A549 (cell line): ENCODE results near the gene ABCF2. TPM values are rescaled to one million over a fixed set of nuclear protein-coding genes. Genes with fewer than 3 reads are reported as not detected.

Experiments used
- ATAC-seq, 2 experiments: fragments of 200-7000 bp in 1 of 2; fragments of >200 bp in 1 of 2; cut with Nextera tagmentation in 1 of 2; cut with Tn5 transposase in 1 of 2; 3 replicates each; pipeline versions ENCODE4 v1.8.0 to v1.9.1; 2018 to 2020; ENCODE audit warnings: mild to moderate bottlenecking in 1 of 2, moderate library complexity in 1 of 2
- CTCF ChIA-PET: fragments of 300-600 bp; sonication (Branson Sonifier 250); formaldehyde crosslinking; extraction: SDS; loops from one replicate; lab custom pipeline; 2021; ENCODE audit warnings: antibody characterized with exemption, inconsistent platforms; lab: Yijun Ruan, JAX
- POLR2A ChIA-PET: fragments of 350-600 bp; formaldehyde crosslinking; extraction: SDS; loops from one replicate; lab custom pipeline; 2021; ENCODE audit warnings: antibody characterized with exemption, inconsistent platforms; lab: Yijun Ruan, JAX
- DNase-seq, 2 experiments: peaks; one replicate each; pipeline versions ENCODE4 v3.0.0 to v3.0.0-alpha.2; 2011 to 2016; ENCODE audit warnings: low read depth in 1 of 2, low spot score in 1 of 2
- FAIRE-seq: peaks from 2 replicates; lab custom pipeline; 2011; peaks lifted over from hg19 to GRCh38; lab: Jason Lieb, UNC
- H3K27ac ChIP-seq, 2 experiments: fragments of >200 bp; sonication (Bioruptor Twin); formaldehyde crosslinking; 3 replicates each; pipeline ENCODE4 v1.5.1; 2016 to 2017
- H3K4me1 ChIP-seq: fragments of >200 bp; sonication (Bioruptor Twin); formaldehyde crosslinking; 3 replicates; pipeline ENCODE4 v1.6.1; 2016
- H3K4me2 ChIP-seq: fragments of >200 bp; sonication (Bioruptor Twin); formaldehyde crosslinking; 3 replicates; pipeline ENCODE4 v1.6.1; 2016
- H3K4me3 ChIP-seq: fragments of >200 bp; sonication (Bioruptor Twin); formaldehyde crosslinking; 3 replicates; pipeline ENCODE4 v1.5.1; 2016
- H3K9me3 ChIP-seq: fragments of >200 bp; sonication (Bioruptor Twin); formaldehyde crosslinking; 3 replicates; pipeline ENCODE4 v1.6.1; 2016
- ATOH8 ChIP-seq: fragments of 250-450 bp; sonication (Bioruptor Pico); IDR thresholded peaks from 2 replicates; pipeline ENCODE4 v1.5.0; 2020; ENCODE audit warnings: low read depth, mild to moderate bottlenecking, moderate library complexity
- BCL3 ChIP-seq: fragments of >200 bp; sonication (Bioruptor Twin); formaldehyde crosslinking; IDR thresholded peaks from 3 replicates; pipeline ENCODE4 v1.6.1; 2016
- BHLHE40 ChIP-seq: IDR thresholded peaks from 2 replicates; pipeline ENCODE4 v1.6.1; 2012; ENCODE audit warnings: low read depth, low read length, inconsistent platforms
- CBX2 ChIP-seq: fragments of 200-600 bp; sonication (generic); IDR thresholded peaks from 2 replicates; pipeline ENCODE4 v1.6.1; 2016; ENCODE audit warnings: low read depth, mild to moderate bottlenecking, borderline replicate concordance
- EHF ChIP-seq: fragments of 250-450 bp; sonication (Bioruptor Pico); IDR thresholded peaks from 2 replicates; pipeline ENCODE4 v1.5.0; 2020; ENCODE audit warnings: mild to moderate bottlenecking
- ELK1 ChIP-seq: fragments of 150-350 bp; IDR thresholded peaks from 2 replicates; pipeline ENCODE4 v1.6.1; 2014; ENCODE audit warnings: low read depth, mild to moderate bottlenecking, low read length
- FOSB ChIP-seq: fragments of 250-450 bp; sonication (Bioruptor Pico); IDR thresholded peaks from 2 replicates; pipeline ENCODE4 v1.5.0; 2020; ENCODE audit warnings: mild to moderate bottlenecking, moderate library complexity
- FOXS1 ChIP-seq: fragments of 250-450 bp; sonication (Bioruptor Pico); IDR thresholded peaks from 2 replicates; pipeline ENCODE4 v1.5.0; 2020; ENCODE audit warnings: mild to moderate bottlenecking, moderate library complexity
- GATA3 ChIP-seq: IDR thresholded peaks from 2 replicates; pipeline ENCODE4 v1.6.1; 2012; ENCODE audit warnings: borderline replicate concordance
- HDAC2 ChIP-seq: fragments of 200-600 bp; sonication (generic); IDR thresholded peaks from 2 replicates; pipeline ENCODE4 v1.6.1; 2016
- HOXA7 ChIP-seq: fragments of 250-450 bp; sonication (Bioruptor Pico); IDR thresholded peaks from 2 replicates; pipeline ENCODE4 v1.5.0; 2020; ENCODE audit warnings: mild to moderate bottlenecking, moderate library complexity
- HOXB13 ChIP-seq: fragments of 250-450 bp; sonication (Bioruptor Pico); IDR thresholded peaks from 2 replicates; pipeline ENCODE4 v1.5.0; 2020; ENCODE audit warnings: low read depth, mild to moderate bottlenecking, moderate library complexity
- MAZ ChIP-seq: fragments of 150-350 bp; IDR thresholded peaks from 2 replicates; pipeline ENCODE4 v1.6.1; 2014; ENCODE audit warnings: antibody characterized with exemption, low read depth, low read length, borderline replicate concordance
- NFE2L2 ChIP-seq: fragments of 150-350 bp; conservative IDR thresholded peaks from 2 replicates; pipeline ENCODE4 v1.6.1; 2014; ENCODE audit warnings: low read length
- PBX3 ChIP-seq: IDR thresholded peaks from 2 replicates; pipeline ENCODE4 v1.6.1; 2012
- POLR2AphosphoS2 ChIP-seq: conservative IDR thresholded peaks from 2 replicates; pipeline ENCODE4 v1.6.1; 2012; ENCODE audit warnings: low read length, improper control_type of control experiment, inconsistent platforms
- TFCP2L1 ChIP-seq: fragments of 250-450 bp; sonication (Bioruptor Pico); IDR thresholded peaks from 2 replicates; pipeline ENCODE4 v1.5.0; 2021; ENCODE audit warnings: mild to moderate bottlenecking
- ZFP36 ChIP-seq: fragments of 450-650 bp; IDR thresholded peaks from 2 replicates; pipeline ENCODE4 v1.6.1; 2014; ENCODE audit warnings: borderline replicate concordance; ENCODE audit not compliant: partially characterized antibody
- WGBS: methylation state at CpG from one replicate; pipeline ENCODE4 v1.1.6; 2017; ENCODE audit errors: missing lambda C conversion rate; 5-methylcytosine and 5-hydroxymethylcytosine counted together
- polyA plus RNA-seq, 4 experiments: library from polyadenylated mRNA; depleted of rRNA in 3 of 4; stranded (reverse); fragments of >200 nt; fragmentation: RNase III in 1 of 4; extraction: RNeasy Plus Mini Kit Qiagen cat#74134 plus additional on column Dnase treatment in 1 of 4; gene quantifications; 2 replicates in 3 of 4; 3 replicates in 1 of 4; pipeline ENCODE4 v1.2.3, GENCODE V29; 2011 to 2017
- TF ChIP-seq, protein P1 (sequence below): fragments of 250-450 bp; sonication (Bioruptor Pico); IDR thresholded peaks from 2 replicates; pipeline ENCODE4 v1.5.0; 2021; ENCODE audit warnings: mild to moderate bottlenecking, moderate library complexity, borderline replicate concordance

ABCF2 gene
- polyA plus RNA-seq, 2 of the 4 experiments (the other 2 are of a cell fraction) = 47.8 to 70.9 TPM

GRCh38 chr7:151198945-151199848, 27.8 kb downstream of the ABCF2 start:
- DNase-seq (no peak), ATAC-seq (no peak), FAIRE-seq (no peak)
- no peak for TF ChIP-seq HOXB13 (CRISPR knock-in tag)
- TF ChIP-seq NFE2L2 = no peak
- no peak for TF ChIP-seq HDAC2
- TF ChIP-seq TFCP2L1 (CRISPR knock-in tag) = no peak
- TF ChIP-seq BHLHE40 = no peak
- no peak for TF ChIP-seq MAZ
- no peak for TF ChIP-seq PBX3
- TF ChIP-seq CBX2 = no peak
- WGBS = 56% methylated on average over 28 of the region's 30 CpGs
- no peak overlapping the region for H3K4me3 ChIP-seq
- ChIA-PET CTCF (interaction anchor here (1.5 to 2.4 kb wide), 2 partner anchors 45 to 75 kb away, joined by 6 to 7 read pairs; no protein-coding TSS in a partner anchor), POLR2A (no interaction called here)
- no peaks in the 10 kb centered on the region for H3K4me1 ChIP-seq
- no peaks in the 10 kb centered on the region for H3K9me3 ChIP-seq
- no peak overlapping the region for H3K4me2 ChIP-seq
- no peak overlapping the region for H3K27ac ChIP-seq

DNA sequence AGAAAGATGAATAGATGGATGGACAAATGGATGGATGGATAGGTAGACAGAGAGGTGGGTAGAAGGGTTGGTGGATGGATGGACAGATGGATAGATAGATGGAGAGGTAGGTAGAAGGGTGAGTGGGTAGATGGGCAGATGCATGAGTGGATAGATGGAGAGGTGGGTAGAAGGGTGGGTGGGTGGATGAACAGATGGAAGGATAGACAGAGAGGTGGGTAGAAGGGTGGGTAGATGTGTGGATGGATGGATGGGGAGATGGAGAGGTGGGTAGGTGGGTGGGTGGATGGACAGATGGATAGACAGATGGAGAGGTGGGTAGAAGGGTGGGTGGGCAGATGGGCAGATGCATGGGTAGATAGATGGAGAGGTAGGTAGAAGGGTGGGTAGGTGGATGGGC, 29.1 kb downstream of the ABCF2 start:
- CTCF ChIA-PET = no interaction called here
- H3K4me3 ChIP-seq = no peak overlapping the region
- TF ChIP-seq BCL3 (no peak), NFE2L2 (no peak), POLR2AphosphoS2 (no peak), EHF (CRISPR knock-in tag) (no peak), GATA3 (no peak), ZFP36 (no peak), HOXA7 (CRISPR knock-in tag) (no peak), FOSB (CRISPR knock-in tag) (no peak)
- TF ChIP-seq, protein P1, sequence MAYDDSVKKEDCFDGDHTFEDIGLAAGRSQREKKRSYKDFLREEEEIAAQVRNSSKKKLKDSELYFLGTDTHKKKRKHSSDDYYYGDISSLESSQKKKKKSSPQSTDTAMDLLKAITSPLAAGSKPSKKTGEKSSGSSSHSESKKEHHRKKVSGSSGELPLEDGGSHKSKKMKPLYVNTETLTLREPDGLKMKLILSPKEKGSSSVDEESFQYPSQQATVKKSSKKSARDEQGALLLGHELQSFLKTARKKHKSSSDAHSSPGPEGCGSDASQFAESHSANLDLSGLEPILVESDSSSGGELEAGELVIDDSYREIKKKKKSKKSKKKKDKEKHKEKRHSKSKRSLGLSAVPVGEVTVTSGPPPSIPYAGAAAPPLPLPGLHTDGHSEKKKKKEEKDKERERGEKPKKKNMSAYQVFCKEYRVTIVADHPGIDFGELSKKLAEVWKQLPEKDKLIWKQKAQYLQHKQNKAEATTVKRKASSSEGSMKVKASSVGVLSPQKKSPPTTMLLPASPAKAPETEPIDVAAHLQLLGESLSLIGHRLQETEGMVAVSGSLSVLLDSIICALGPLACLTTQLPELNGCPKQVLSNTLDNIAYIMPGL (CRISPR knock-in tag) = no peak
- TF ChIP-seq, all 56 proteins: peak for 0
- POLR2A ChIA-PET = no interaction called here
- DNase-seq (no peak), FAIRE-seq (no peak), ATAC-seq (no peak)
- Histone ChIP-seq H3K4me1 (no peaks in the 10 kb centered on the region), H3K9me3 (no peaks in the 10 kb centered on the region), H3K4me2 (no peak overlapping the region), H3K27ac (no peak overlapping the region)

DNA sequence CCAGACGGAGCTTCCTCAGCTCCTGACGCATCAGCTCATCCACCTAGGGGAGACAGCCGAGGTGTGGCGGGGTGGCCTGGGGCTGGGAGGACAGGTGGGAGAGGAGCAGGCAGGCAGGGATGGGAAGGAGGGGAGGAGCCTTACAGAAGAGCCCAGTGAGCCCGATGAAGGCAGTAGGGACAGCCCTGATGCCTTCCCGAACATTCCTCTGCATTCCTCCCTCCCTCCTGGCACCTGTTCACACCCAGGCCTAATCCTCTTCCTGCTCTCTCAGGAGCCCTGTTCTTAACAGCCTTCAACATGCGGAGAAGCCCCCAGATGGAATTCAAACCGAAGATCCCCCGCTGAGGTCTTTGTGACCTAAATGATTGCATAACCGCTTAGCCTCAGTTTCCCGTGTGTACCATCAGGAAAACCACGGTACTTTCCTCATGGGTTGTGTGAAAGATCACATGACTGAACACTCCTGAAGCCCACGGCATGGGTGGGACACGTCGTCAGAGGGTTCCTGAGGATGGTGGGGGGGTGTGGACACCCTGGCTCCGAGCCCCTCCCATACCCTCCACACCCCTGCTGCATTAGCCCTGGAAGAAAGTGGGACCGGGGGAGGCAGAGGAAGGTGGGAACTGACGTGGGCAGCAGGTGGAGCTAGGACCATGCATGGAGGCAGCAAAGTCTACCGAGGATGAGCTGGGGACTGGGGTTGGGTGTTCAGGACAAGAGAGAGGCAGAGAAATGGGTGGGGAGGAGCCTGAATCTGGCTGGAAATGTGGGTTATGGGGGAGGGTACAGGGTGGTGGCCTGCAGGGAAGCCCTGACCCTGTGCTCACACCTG, 31.2 kb downstream of the ABCF2 start:
- no peak for DNase-seq
- ChIA-PET POLR2A (no interaction called here), CTCF (interaction anchor here (1.0 kb wide), 1 partner anchor 72 kb away, joined by 3 read pairs; no protein-coding TSS in a partner anchor)
- Histone ChIP-seq H3K9me3 (no peaks in the 10 kb centered on the region), H3K27ac (no peak overlapping the region), H3K4me1 (no peaks in the 10 kb centered on the region), H3K4me3 (no peak overlapping the region), H3K4me2 (no peak overlapping the region)
- no peak for FAIRE-seq
- peak; percentile 7 to 14; a peak in 1 of 6 replicates for ATAC-seq
- WGBS = 17% methylated on average over 10 of the region's 19 CpGs
- no peak for TF ChIP-seq FOXS1 (CRISPR knock-in tag)
- no peak for TF ChIP-seq EHF (CRISPR knock-in tag)
- TF ChIP-seq ELK1 = no peak
- no peak for TF ChIP-seq ATOH8 (CRISPR knock-in tag)
- no peak for TF ChIP-seq POLR2AphosphoS2
- TF ChIP-seq PBX3 = no peak
- TF ChIP-seq, protein P1 (CRISPR knock-in tag) = no peak
